SK-N-SH treated with all-trans-retinoic acid at 6 μM for 48 hours (cell line): ENCODE data around the gene NALF2.

ENCODE experiments used
- ATAC-seq: fragments of 200-7000 bp; cut with Tn5 transposase; 3 replicates; pipeline ENCODE4 v1.9.1; 2020; ENCODE audit warnings: mild to moderate bottlenecking, moderate library complexity
- ARNTL ChIP-seq: fragments of 450-650 bp; formaldehyde crosslinking; IDR thresholded peaks from 2 replicates; pipeline ENCODE4 v1.5.0; 2020; ENCODE audit warnings: low read depth, mild to moderate bottlenecking, moderate library complexity, borderline replicate concordance
- BACH2 ChIP-seq: fragments of 250-450 bp; sonication (Bioruptor Pico); IDR thresholded peaks from 2 replicates; pipeline ENCODE4 v1.9.0; 2021; ENCODE audit warnings: mild to moderate bottlenecking, borderline replicate concordance
- CSDC2 ChIP-seq: fragments of 250-450 bp; sonication (Bioruptor Pico); IDR thresholded peaks from 2 replicates; pipeline ENCODE4 v1.5.0; 2020; ENCODE audit warnings: mild to moderate bottlenecking, moderate library complexity
- ESRRG ChIP-seq: fragments of 250-450 bp; sonication (Bioruptor Pico); IDR thresholded peaks from 2 replicates; pipeline ENCODE4 v1.6.1; 2021; ENCODE audit warnings: mild to moderate bottlenecking
- GLIS3 ChIP-seq: fragments of 250-450 bp; sonication (Bioruptor Pico); IDR thresholded peaks from 2 replicates; pipeline ENCODE4 v1.5.0; 2020; ENCODE audit warnings: mild to moderate bottlenecking, moderate library complexity
- ISL1 ChIP-seq: fragments of 250-450 bp; sonication (Bioruptor Pico); IDR thresholded peaks from 2 replicates; pipeline ENCODE4 v2.1.2; 2022; ENCODE audit warnings: mild to moderate bottlenecking, moderate library complexity
- OSR1 ChIP-seq: fragments of 250-450 bp; sonication (Bioruptor Pico); IDR thresholded peaks from 2 replicates; pipeline ENCODE4 v1.8.0; 2022; ENCODE audit warnings: moderate library complexity, mild to moderate bottlenecking, inconsistent platforms
- PATZ1 ChIP-seq: fragments of 250-450 bp; sonication (Bioruptor Pico); IDR thresholded peaks from 2 replicates; pipeline ENCODE4 v1.8.0; 2020; ENCODE audit warnings: mild to moderate bottlenecking, moderate library complexity, borderline replicate concordance
- POU6F1 ChIP-seq: fragments of 250-450 bp; sonication (Bioruptor Pico); IDR thresholded peaks from 2 replicates; pipeline ENCODE4 v1.8.0; 2021; ENCODE audit warnings: low read depth, mild to moderate bottlenecking, moderate library complexity, borderline replicate concordance
- PPARA ChIP-seq: fragments of 250-450 bp; sonication (Bioruptor Pico); IDR thresholded peaks from 2 replicates; pipeline ENCODE4 v1.5.0; 2020; ENCODE audit warnings: mild to moderate bottlenecking, borderline replicate concordance
- RARB ChIP-seq: fragments of 250-450 bp; sonication (Bioruptor Pico); IDR thresholded peaks from 2 replicates; pipeline ENCODE4 v1.8.0; 2021; ENCODE audit warnings: mild to moderate bottlenecking, moderate library complexity
- SNAI2 ChIP-seq: fragments of 250-450 bp; sonication (Bioruptor Pico); IDR thresholded peaks from 2 replicates; pipeline ENCODE4 v1.5.0; 2020; ENCODE audit warnings: mild to moderate bottlenecking, moderate library complexity
- TCF4 ChIP-seq: fragments of 250-450 bp; sonication (Bioruptor Pico); IDR thresholded peaks from 2 replicates; pipeline ENCODE4 v1.8.0; 2021; ENCODE audit warnings: mild to moderate bottlenecking, moderate library complexity, borderline replicate concordance
- TOX ChIP-seq: fragments of 250-450 bp; sonication (Bioruptor Pico); IDR thresholded peaks from 2 replicates; pipeline ENCODE4 v1.8.0; 2021; ENCODE audit warnings: mild to moderate bottlenecking, moderate library complexity, borderline replicate concordance
- TSHZ2 ChIP-seq: fragments of 250-450 bp; sonication (Bioruptor Pico); IDR thresholded peaks from 2 replicates; pipeline ENCODE4 v1.5.0; 2020; ENCODE audit warnings: mild to moderate bottlenecking, moderate library complexity
- ZC3H10 ChIP-seq: fragments of 250-450 bp; sonication (Bioruptor Pico); IDR thresholded peaks from 2 replicates; pipeline ENCODE4 v1.5.1; 2021; ENCODE audit warnings: mild to moderate bottlenecking, moderate library complexity
- ZFP3 ChIP-seq: fragments of 250-450 bp; sonication (Bioruptor Pico); IDR thresholded peaks from 2 replicates; pipeline ENCODE4 v1.5.0; 2020; ENCODE audit warnings: mild to moderate bottlenecking, moderate library complexity
- ZFP30 ChIP-seq: fragments of 450-650 bp; formaldehyde crosslinking; IDR thresholded peaks from 2 replicates; pipeline ENCODE4 v1.5.0; 2022; ENCODE audit warnings: mild to moderate bottlenecking, moderate library complexity
- ZNF70 ChIP-seq: fragments of 450-650 bp; formaldehyde crosslinking; IDR thresholded peaks from 2 replicates; pipeline ENCODE4 v1.5.0; 2020; ENCODE audit warnings: mild to moderate bottlenecking, moderate library complexity
- ZNF8 ChIP-seq: fragments of 450-650 bp; formaldehyde crosslinking; IDR thresholded peaks from 2 replicates; pipeline ENCODE4 v1.5.0; 2020; ENCODE audit warnings: mild to moderate bottlenecking, moderate library complexity

The NALF2 gene

GRCh38 chrX:69505772-69506616 lies 1.9 kb downstream of the NALF2 start:
- no peak for ATAC-seq
- TF ChIP-seq PATZ1 (CRISPR knock-in tag) = no peak
- TF ChIP-seq PPARA (CRISPR knock-in tag) = no peak
- TF ChIP-seq RARB (CRISPR knock-in tag) = no peak
- no peak for TF ChIP-seq GLIS3 (CRISPR knock-in tag)
- no peak for TF ChIP-seq ISL1 (CRISPR knock-in tag)
- TF ChIP-seq TCF4 = no peak
- TF ChIP-seq ESRRG = no peak
- TF ChIP-seq ZFP30 (CRISPR knock-in tag) = no peak
- TF ChIP-seq ZNF8 (CRISPR knock-in tag) = no peak
- TF ChIP-seq TOX (CRISPR knock-in tag) = no peak
- no peak for TF ChIP-seq ARNTL (CRISPR knock-in tag)
- TF ChIP-seq SNAI2 (CRISPR knock-in tag) = no peak
- no peak for TF ChIP-seq ZC3H10

- no peak for TF ChIP-seq OSR1
- no peak for TF ChIP-seq PATZ1 (CRISPR knock-in tag)
- TF ChIP-seq, all 23 proteins: peak for 0
- ATAC-seq = no peak
Measured at GRCh38 chrX:69506617-69507499, 2.7 kb downstream of the NALF2 start.

GRCh38 chrX:69507500-69507789 lies 3.3 kb downstream of the NALF2 start:
- ATAC-seq = no peak
- TF ChIP-seq ZNF8 (CRISPR knock-in tag) (no peak), TCF4 (no peak), RARB (CRISPR knock-in tag) (no peak)
- TF ChIP-seq, all 23 proteins: peak for 0

- no peak for TF ChIP-seq BACH2
- TF ChIP-seq ISL1 (CRISPR knock-in tag) = no peak
- TF ChIP-seq TCF4 = no peak
- no peak for TF ChIP-seq ARNTL (CRISPR knock-in tag)
- no peak for TF ChIP-seq OSR1
- no peak for TF ChIP-seq TOX (CRISPR knock-in tag)
- no peak for TF ChIP-seq ZNF70
- no peak for TF ChIP-seq ZFP3
- TF ChIP-seq ESRRG = no peak
- no peak for TF ChIP-seq CSDC2
- no peak for TF ChIP-seq RARB (CRISPR knock-in tag)
- no peak for ATAC-seq
Measured at GRCh38 chrX:69508610-69509009, 4.5 kb downstream of the NALF2 start.

- ATAC-seq = no peak
- TF ChIP-seq PPARA (CRISPR knock-in tag) (no peak), OSR1 (no peak), ZC3H10 (no peak), BACH2 (no peak), ZFP30 (CRISPR knock-in tag) (no peak), TOX (CRISPR knock-in tag) (no peak), POU6F1 (CRISPR knock-in tag) (no peak), TCF4 (no peak), PATZ1 (CRISPR knock-in tag) (no peak), TSHZ2 (CRISPR knock-in tag) (no peak), ZFP3 (no peak)
Measured at GRCh38 chrX:69510137-69510715, 6.1 kb downstream of the NALF2 start.
